Measurements from ENCODE around the gene FKTN. TPM values are rescaled to one million over a fixed set of nuclear protein-coding genes. Genes with fewer than 3 reads are reported as not detected.

Gene FKTN
- total and polyA plus RNA-seq, 2 donors (not counting 1 experiment from before 2014, with no cell fraction given): 5.3 to 16.2 TPM

- Histone ChIP-seq H3K4me1 (ENCODE audit: control insufficient read depth in 2 of 2, insufficient read depth in 2 of 2, low read length in 2 of 2) (no peaks in the 10 kb centered on the region), H2AFZ (ENCODE audit: insufficient read depth, low read depth, low read length, poor library complexity, severe bottlenecking) (no peak overlapping the region), H3K79me2 (ENCODE audit: control insufficient read depth, insufficient read depth, low read length) (no peaks in the 10 kb centered on the region), H4K20me1 (ENCODE audit: control insufficient read depth, insufficient read depth, low read length, poor library complexity, severe bottlenecking) (no peaks in the 10 kb centered on the region), H3K4me3 (ENCODE audit: control extremely low read depth in 1 of 5, extremely low read depth in 1 of 5, insufficient read depth in 1 of 5, low read depth in 2 of 5, low read length in 4 of 5) (no peak overlapping the region), H3K36me3 (replicated peaks in 1 of 2; ENCODE audit: control extremely low read depth in 1 of 2, control insufficient read depth in 1 of 2, extremely low read depth in 1 of 2, insufficient read depth in 2 of 2, low read length in 1 of 2) (no peaks in the 10 kb centered on the region), H3K9ac (ENCODE audit: low read length) (no peak overlapping the region), H3K9me3 (ENCODE audit: control extremely low read depth in 1 of 3, control insufficient read depth in 2 of 3, insufficient read depth in 1 of 3, low read length in 2 of 3) (no peaks in the 10 kb centered on the region), H3K27me3 (replicated peaks in 1 of 4; ENCODE audit: control extremely low read depth in 1 of 4, control insufficient read depth in 3 of 4, insufficient read depth in 4 of 4, low read length in 3 of 4) (no peaks in the 10 kb centered on the region), H3K27ac (ENCODE audit: low read length in 2 of 2) (no peak overlapping the region), H3K4me2 (replicated peaks; ENCODE audit: low read depth, low read length, poor library complexity, severe bottlenecking) (no peak overlapping the region)
- WGBS (ENCODE audit: insufficient coverage): 80% methylated on average over 1 of the region's 1 CpG
- ATAC-seq (ENCODE audit: low read depth) (no peak), DNase-seq (no peak)
- Mint-ChIP-seq H3K27me3 (no peaks in the 10 kb centered on the region), H3K9me3 (ENCODE audit: insufficient read depth) (no peaks in the 10 kb centered on the region), H3K27ac (no peak overlapping the region), H3K4me1 (no peaks in the 10 kb centered on the region), H3K4me3 (no peak overlapping the region)
- ChIA-PET CTCF (no interaction called here), POLR2A (no interaction called here)
- TF ChIP-seq CTCF (IDR thresholded peaks at IDR 0.05): no peak
- no peak for TF ChIP-seq EZH2 (IDR thresholded peaks at IDR 0.05; ENCODE audit: borderline replicate concordance, insufficient read depth, low read depth, low read length, poor library complexity, severe bottlenecking)
- intact Hi-C loops (cut with micrococcal nuclease): no loop called here
Measured at GRCh38 chr9:105510024-105510423, 47.9 kb upstream of the FKTN start.

- ChIA-PET POLR2A (no interaction called here), CTCF (no interaction called here)
- Mint-ChIP-seq H3K4me1 (no peaks in the 10 kb centered on the region), H3K4me3 (no peak overlapping the region), H3K9me3 (ENCODE audit: insufficient read depth) (no peaks in the 10 kb centered on the region), H3K27me3 (no peaks in the 10 kb centered on the region), H3K27ac (no peak overlapping the region)
- ATAC-seq (ENCODE audit: low read depth) (no peak), DNase-seq (no peak)
- Histone ChIP-seq H3K4me1 (ENCODE audit: control insufficient read depth in 2 of 2, insufficient read depth in 2 of 2, low read length in 2 of 2) (no peaks in the 10 kb centered on the region), H3K36me3 (replicated peaks in 1 of 2; ENCODE audit: control extremely low read depth in 1 of 2, control insufficient read depth in 1 of 2, extremely low read depth in 1 of 2, insufficient read depth in 2 of 2, low read length in 1 of 2) (no peaks in the 10 kb centered on the region), H3K79me2 (ENCODE audit: control insufficient read depth, insufficient read depth, low read length) (no peaks in the 10 kb centered on the region), H3K9me3 (ENCODE audit: control extremely low read depth in 1 of 3, control insufficient read depth in 2 of 3, insufficient read depth in 1 of 3, low read length in 2 of 3) (no peaks in the 10 kb centered on the region), H3K27me3 (replicated peaks in 1 of 4; ENCODE audit: control extremely low read depth in 1 of 4, control insufficient read depth in 3 of 4, insufficient read depth in 4 of 4, low read length in 3 of 4) (no peaks in the 10 kb centered on the region), H2AFZ (ENCODE audit: insufficient read depth, low read depth, low read length, poor library complexity, severe bottlenecking) (no peak overlapping the region), H3K4me2 (replicated peaks; ENCODE audit: low read depth, low read length, poor library complexity, severe bottlenecking) (no peak overlapping the region), H3K27ac (ENCODE audit: low read length in 2 of 2) (no peak overlapping the region), H3K9ac (ENCODE audit: low read length) (no peak overlapping the region), H4K20me1 (ENCODE audit: control insufficient read depth, insufficient read depth, low read length, poor library complexity, severe bottlenecking) (no peaks in the 10 kb centered on the region), H3K4me3 (ENCODE audit: control extremely low read depth in 1 of 5, extremely low read depth in 1 of 5, insufficient read depth in 1 of 5, low read depth in 2 of 5, low read length in 4 of 5) (no peak overlapping the region)
- intact Hi-C loops (cut with micrococcal nuclease): no loop called here
- no peak for TF ChIP-seq EZH2 (IDR thresholded peaks at IDR 0.05; ENCODE audit: borderline replicate concordance, insufficient read depth, low read depth, low read length, poor library complexity, severe bottlenecking)
Measured at GRCh38 chr9:105511446-105511845, 46.5 kb upstream of the FKTN start.
